GM12873 (cell line): ENCODE measurements around the gene IRX2.

Experiments
- CTCF ChIP-seq: IDR thresholded peaks from 2 replicates; pipeline ENCODE4 v1.5.1; 2012; ENCODE audit warnings: low read depth, mild to moderate bottlenecking, moderate library complexity, low read length, control low read depth; ENCODE audit not compliant: insufficient read depth; ENCODE audit errors: missing control alignments

IRX2 gene

GRCh38 chr5:2709976-2710689, 41.3 kb downstream of the IRX2 start:
- TF ChIP-seq CTCF = no peak

GRCh38 chr5:2708751-2709150, 42.7 kb downstream of the IRX2 start:
- no peak for TF ChIP-seq CTCF

- no peak for TF ChIP-seq CTCF
These were observed 43.3 kb downstream of the IRX2 start for GRCh38 chr5:2708132-2708531.

GRCh38 chr5:2705861-2706260, 45.6 kb downstream of the IRX2 start:
- TF ChIP-seq CTCF = no peak

- TF ChIP-seq CTCF = no peak
These were observed 46.5 kb downstream of the IRX2 start for GRCh38 chr5:2704806-2705645.

GRCh38 chr5:2704111-2704510, 47.4 kb downstream of the IRX2 start:
- no peak for TF ChIP-seq CTCF

GRCh38 chr5:2703615-2704014, 47.9 kb downstream of the IRX2 start:
- no peak for TF ChIP-seq CTCF
